ENCODE measurements around the gene IFNLR1.

IFNLR1 gene

DNA sequence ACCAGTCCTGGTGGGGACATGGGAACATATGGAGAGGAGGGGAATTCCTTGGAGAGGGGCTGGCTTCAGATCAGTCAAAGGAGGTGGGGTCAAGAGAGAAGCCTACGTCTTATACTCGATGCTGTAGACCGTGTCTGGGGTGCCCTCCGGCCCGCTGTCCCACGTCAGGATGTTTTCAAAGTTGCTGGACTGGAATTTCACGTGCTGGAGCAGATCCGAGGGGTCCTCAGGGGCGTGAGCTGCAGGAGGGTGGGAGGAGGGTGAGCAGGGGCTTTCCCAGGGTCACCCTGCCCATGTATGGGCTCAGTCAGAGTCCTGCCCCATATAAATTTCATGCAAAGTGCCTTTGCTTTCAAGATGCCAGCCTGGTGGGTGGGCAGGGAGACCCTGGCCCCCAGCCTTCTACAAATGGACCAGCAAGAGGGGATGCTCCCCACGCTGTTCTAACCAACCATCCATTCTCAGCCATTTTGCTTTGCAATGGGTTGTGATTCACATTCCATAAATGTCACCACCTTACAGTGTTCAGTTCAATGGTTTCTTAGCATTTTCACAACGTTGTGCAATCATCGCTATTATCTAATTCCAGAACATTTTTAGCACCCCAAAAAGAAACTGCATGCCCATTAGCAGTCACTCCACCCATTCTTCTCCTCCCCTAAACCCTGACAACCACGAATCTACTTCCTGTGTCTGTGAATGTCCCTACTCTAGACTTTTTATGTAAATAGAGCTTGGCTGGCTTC is 48.4 kb downstream of the IFNLR1 start:
- Histone ChIP-seq H3K27ac (ENCODE audit: insufficient read depth, low read depth, low read length, poor library complexity, severe bottlenecking) (no peak overlapping the region), H3K36me3 (ENCODE audit: control insufficient read depth, insufficient read depth, low read length) (no peaks in the 10 kb centered on the region), H3K4me1 (ENCODE audit: control insufficient read depth, insufficient read depth, low read length) (no peaks in the 10 kb centered on the region), H3K4me3 (ENCODE audit: insufficient read depth, low read depth, low read length) (no peak overlapping the region), H3K9me3 (ENCODE audit: control insufficient read depth, low read length) (no peaks in the 10 kb centered on the region), H3K27me3 (ENCODE audit: control insufficient read depth, insufficient read depth, low read length, poor library complexity, severe bottlenecking) (no peaks in the 10 kb centered on the region)
- WGBS, 2 experiments = 86 to 87% methylated on average over 13 of the region's 13 CpGs

DNA sequence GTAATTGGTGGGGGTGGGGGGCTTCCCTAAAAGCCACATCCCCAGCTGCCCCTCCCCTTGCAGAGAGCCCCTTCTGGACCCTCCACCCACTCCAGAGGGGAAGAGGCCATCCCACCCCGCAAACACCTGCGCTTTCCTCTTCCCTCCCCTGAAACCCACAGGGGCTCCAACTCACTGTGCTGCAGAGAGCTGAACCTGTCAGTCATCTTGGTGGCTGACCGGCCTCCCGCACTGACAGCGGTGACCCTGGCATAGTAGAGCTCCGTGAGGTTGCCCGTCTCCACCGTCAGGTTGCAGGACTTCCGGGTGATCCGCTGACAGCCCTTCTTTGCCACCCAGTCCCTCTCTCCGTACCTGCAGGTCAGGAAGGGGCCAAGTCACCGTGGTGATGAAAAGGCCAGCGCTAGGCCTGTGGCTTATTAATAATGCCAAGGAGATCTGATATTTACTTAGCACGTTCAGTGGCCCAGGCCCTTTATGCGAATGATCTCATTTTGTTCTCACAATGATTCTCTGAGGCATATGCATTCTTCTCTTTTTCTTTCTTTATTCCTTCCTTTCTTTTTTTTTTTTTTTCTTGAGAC is 50.0 kb downstream of the IFNLR1 start:
- H3K4me3 ChIP-seq (ENCODE audit: insufficient read depth, low read depth, low read length) = no peak overlapping the region
- no peak overlapping the region for H3K27ac ChIP-seq (ENCODE audit: insufficient read depth, low read depth, low read length, poor library complexity, severe bottlenecking)
- 83 to 86% methylated on average over 15 of the region's 15 CpGs for WGBS, 2 experiments
- H3K27me3 ChIP-seq (ENCODE audit: control insufficient read depth, insufficient read depth, low read length, poor library complexity, severe bottlenecking) = no peaks in the 10 kb centered on the region
- H3K36me3 ChIP-seq (ENCODE audit: control insufficient read depth, insufficient read depth, low read length) = no peaks in the 10 kb centered on the region
- H3K9me3 ChIP-seq (ENCODE audit: control insufficient read depth, low read length) = no peaks in the 10 kb centered on the region
- no peaks in the 10 kb centered on the region for H3K4me1 ChIP-seq (ENCODE audit: control insufficient read depth, insufficient read depth, low read length)

DNA sequence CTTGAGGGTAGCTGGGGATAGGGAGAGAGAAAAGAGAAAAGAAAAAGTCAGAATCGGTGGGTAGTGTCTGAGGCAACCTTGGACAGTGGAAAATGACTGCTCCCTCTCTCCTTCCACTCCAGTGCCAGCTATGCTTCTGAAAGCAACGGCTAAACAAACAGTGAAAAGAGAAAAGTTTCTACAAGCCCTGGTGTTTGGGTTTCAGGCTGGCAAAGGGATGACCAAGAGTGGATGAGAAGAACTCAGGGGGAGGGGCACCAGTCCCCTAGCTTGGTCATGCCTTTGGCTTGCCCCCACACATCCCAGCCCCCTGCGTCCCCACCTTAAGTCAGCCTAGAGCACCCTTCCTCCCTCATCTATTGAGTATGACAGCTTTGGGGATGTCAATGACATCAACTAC is 52.7 kb downstream of the IFNLR1 start:
- WGBS, 2 experiments = 88 to 95% methylated on average over 3 of the region's 3 CpGs
- peaks cover 2% of the 10 kb centered on the region for H3K9me3 ChIP-seq (ENCODE audit: control insufficient read depth, low read length)

DNA sequence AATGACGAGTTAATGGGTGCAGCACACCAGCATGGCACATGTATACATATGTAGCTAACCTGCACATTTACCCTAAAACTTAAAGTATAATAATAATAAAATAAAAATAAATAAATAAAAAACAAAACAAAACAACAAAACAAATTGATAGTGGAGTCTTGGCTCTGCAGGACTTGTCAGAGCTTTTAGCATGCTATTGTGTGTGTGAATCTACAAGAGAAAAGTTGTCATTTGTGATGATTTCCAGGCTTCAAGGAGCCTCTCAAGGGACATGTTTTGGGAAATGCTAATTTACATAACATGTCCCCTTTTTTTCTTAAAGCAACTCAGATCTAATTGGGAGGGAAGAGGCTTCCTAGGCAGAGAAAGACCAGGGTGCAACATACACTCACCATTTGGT is 53.3 kb downstream of the IFNLR1 start:
- H3K9me3 ChIP-seq (ENCODE audit: control insufficient read depth, low read length) = peaks cover 2% of the 10 kb centered on the region
- no peaks in the 10 kb centered on the region for H3K4me1 ChIP-seq (ENCODE audit: control insufficient read depth, insufficient read depth, low read length)
- H3K27ac ChIP-seq (ENCODE audit: insufficient read depth, low read depth, low read length, poor library complexity, severe bottlenecking) = no peak overlapping the region
- H3K36me3 ChIP-seq (ENCODE audit: control insufficient read depth, insufficient read depth, low read length) = no peaks in the 10 kb centered on the region
- H3K27me3 ChIP-seq (ENCODE audit: control insufficient read depth, insufficient read depth, low read length, poor library complexity, severe bottlenecking) = no peaks in the 10 kb centered on the region
- no peak overlapping the region for H3K4me3 ChIP-seq (ENCODE audit: insufficient read depth, low read depth, low read length)
- no CpG with 5 or more reads among the region's 1 CpG for WGBS, 2 experiments

More for the DNA sequence above, 52.7 kb downstream of the IFNLR1 start:
- H3K4me3 ChIP-seq (ENCODE audit: insufficient read depth, low read depth, low read length) = no peak overlapping the region
- H3K4me1 ChIP-seq (ENCODE audit: control insufficient read depth, insufficient read depth, low read length) = no peaks in the 10 kb centered on the region
- H3K27me3 ChIP-seq (ENCODE audit: control insufficient read depth, insufficient read depth, low read length, poor library complexity, severe bottlenecking) = no peaks in the 10 kb centered on the region
- no peaks in the 10 kb centered on the region for H3K36me3 ChIP-seq (ENCODE audit: control insufficient read depth, insufficient read depth, low read length)
- H3K27ac ChIP-seq (ENCODE audit: insufficient read depth, low read depth, low read length, poor library complexity, severe bottlenecking) = no peak overlapping the region

DNA sequence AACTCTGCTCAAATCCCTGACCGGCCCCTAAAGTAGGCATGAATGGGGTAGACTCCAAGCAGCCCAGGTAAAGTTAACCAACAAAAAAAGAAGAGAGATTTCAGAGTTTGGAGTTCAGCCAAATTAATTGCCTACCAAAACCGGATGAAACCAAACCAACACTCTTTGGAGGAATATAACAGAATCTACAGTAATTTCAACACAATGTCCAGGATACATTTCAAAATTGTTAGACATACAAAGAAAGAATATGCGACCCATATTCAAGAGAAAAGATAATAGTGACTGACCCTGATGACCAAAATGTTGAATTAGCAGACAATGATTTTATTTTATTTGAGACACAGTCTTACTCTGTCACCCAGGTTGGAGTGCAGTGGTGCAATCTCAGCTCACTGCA is 56.7 kb downstream of the IFNLR1 start:
- Histone ChIP-seq H3K9me3 (ENCODE audit: control insufficient read depth, low read length) (peaks cover 2% of the 10 kb centered on the region), H3K36me3 (ENCODE audit: control insufficient read depth, insufficient read depth, low read length) (no peaks in the 10 kb centered on the region), H3K4me1 (ENCODE audit: control insufficient read depth, insufficient read depth, low read length) (no peaks in the 10 kb centered on the region), H3K27me3 (ENCODE audit: control insufficient read depth, insufficient read depth, low read length, poor library complexity, severe bottlenecking) (no peaks in the 10 kb centered on the region), H3K27ac (ENCODE audit: insufficient read depth, low read depth, low read length, poor library complexity, severe bottlenecking) (no peak overlapping the region), H3K4me3 (ENCODE audit: insufficient read depth, low read depth, low read length) (no peak overlapping the region)
- WGBS, 2 experiments = 91 to 92% methylated on average over 3 of the region's 3 CpGs

DNA sequence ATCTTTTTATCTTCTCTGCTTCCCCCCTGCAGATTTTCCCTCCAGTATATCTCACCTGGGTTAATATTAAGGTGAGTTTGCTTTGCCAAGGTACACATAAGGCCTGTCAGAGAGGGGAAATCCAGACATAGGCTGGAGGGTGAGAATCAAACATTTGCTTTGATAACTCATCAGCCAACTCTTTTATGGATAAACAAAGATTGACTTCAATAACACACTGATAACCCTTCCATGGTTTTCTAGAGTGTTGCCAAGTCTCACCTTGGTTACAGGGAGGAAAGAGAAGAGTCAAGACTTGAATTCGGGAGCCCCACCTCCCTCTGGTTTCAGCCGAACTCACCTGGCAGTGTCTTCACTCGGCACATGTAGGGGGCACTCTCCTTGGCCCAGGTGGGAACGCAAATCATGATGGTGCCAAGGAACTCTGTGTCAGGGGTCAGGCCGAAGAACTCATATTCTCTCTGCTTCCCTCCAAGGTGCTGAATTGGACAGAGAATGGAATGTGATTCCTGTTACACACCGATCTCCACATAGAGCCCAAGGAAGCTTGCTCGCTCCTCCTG is 59.2 kb downstream of the IFNLR1 start:
- Histone ChIP-seq H3K4me1 (ENCODE audit: control insufficient read depth, insufficient read depth, low read length) (no peaks in the 10 kb centered on the region), H3K4me3 (ENCODE audit: insufficient read depth, low read depth, low read length) (no peak overlapping the region), H3K36me3 (ENCODE audit: control insufficient read depth, insufficient read depth, low read length) (no peaks in the 10 kb centered on the region), H3K27ac (ENCODE audit: insufficient read depth, low read depth, low read length, poor library complexity, severe bottlenecking) (no peak overlapping the region), H3K27me3 (ENCODE audit: control insufficient read depth, insufficient read depth, low read length, poor library complexity, severe bottlenecking) (no peaks in the 10 kb centered on the region), H3K9me3 (ENCODE audit: control insufficient read depth, low read length) (peaks cover 2% of the 10 kb centered on the region)
- WGBS, 2 experiments = 85% methylated on average over 7 of the region's 7 CpGs

- no peaks in the 10 kb centered on the region for H3K4me1 ChIP-seq (ENCODE audit: control insufficient read depth, insufficient read depth, low read length)
- H3K36me3 ChIP-seq (ENCODE audit: control insufficient read depth, insufficient read depth, low read length) = no peaks in the 10 kb centered on the region
- H3K4me3 ChIP-seq (ENCODE audit: insufficient read depth, low read depth, low read length) = no peak overlapping the region
- WGBS, 2 experiments = 82 to 89% methylated on average over 3 of the region's 3 CpGs
- H3K9me3 ChIP-seq (ENCODE audit: control insufficient read depth, low read length) = peaks cover 2% of the 10 kb centered on the region
- no peaks in the 10 kb centered on the region for H3K27me3 ChIP-seq (ENCODE audit: control insufficient read depth, insufficient read depth, low read length, poor library complexity, severe bottlenecking)
- H3K27ac ChIP-seq (ENCODE audit: insufficient read depth, low read depth, low read length, poor library complexity, severe bottlenecking) = no peak overlapping the region
Measured at GRCh38 chr1:24127134-24127800, 59.8 kb downstream of the IFNLR1 start.

GRCh38 chr1:24126672-24127023 is 60.4 kb downstream of the IFNLR1 start:
- Histone ChIP-seq H3K36me3 (ENCODE audit: control insufficient read depth, insufficient read depth, low read length) (no peaks in the 10 kb centered on the region), H3K27ac (ENCODE audit: insufficient read depth, low read depth, low read length, poor library complexity, severe bottlenecking) (no peak overlapping the region), H3K27me3 (ENCODE audit: control insufficient read depth, insufficient read depth, low read length, poor library complexity, severe bottlenecking) (no peaks in the 10 kb centered on the region), H3K4me3 (ENCODE audit: insufficient read depth, low read depth, low read length) (no peak overlapping the region), H3K4me1 (ENCODE audit: control insufficient read depth, insufficient read depth, low read length) (no peaks in the 10 kb centered on the region), H3K9me3 (ENCODE audit: control insufficient read depth, low read length) (peaks cover 2% of the 10 kb centered on the region)
- WGBS, 2 experiments = 84 to 95% methylated on average over 3 to 4 of the region's 5 CpGs

GRCh38 chr1:24126018-24126671 is 60.9 kb downstream of the IFNLR1 start:
- WGBS, 2 experiments = 78 to 81% methylated on average over 5 to 6 of the region's 6 CpGs
- Histone ChIP-seq H3K36me3 (ENCODE audit: control insufficient read depth, insufficient read depth, low read length) (no peaks in the 10 kb centered on the region), H3K27ac (ENCODE audit: insufficient read depth, low read depth, low read length, poor library complexity, severe bottlenecking) (no peak overlapping the region), H3K9me3 (ENCODE audit: control insufficient read depth, low read length) (peaks cover 2% of the 10 kb centered on the region), H3K4me3 (ENCODE audit: insufficient read depth, low read depth, low read length) (no peak overlapping the region), H3K4me1 (ENCODE audit: control insufficient read depth, insufficient read depth, low read length) (no peaks in the 10 kb centered on the region), H3K27me3 (ENCODE audit: control insufficient read depth, insufficient read depth, low read length, poor library complexity, severe bottlenecking) (no peaks in the 10 kb centered on the region)

- H3K36me3 ChIP-seq (ENCODE audit: control insufficient read depth, insufficient read depth, low read length) = no peaks in the 10 kb centered on the region
- H3K9me3 ChIP-seq (ENCODE audit: control insufficient read depth, low read length) = no peaks in the 10 kb centered on the region
- 91 to 94% methylated on average over 3 to 4 of the region's 4 CpGs for WGBS, 2 experiments
- H3K27ac ChIP-seq (ENCODE audit: insufficient read depth, low read depth, low read length, poor library complexity, severe bottlenecking) = no peak overlapping the region
- no peak overlapping the region for H3K4me3 ChIP-seq (ENCODE audit: insufficient read depth, low read depth, low read length)
- no peaks in the 10 kb centered on the region for H3K4me1 ChIP-seq (ENCODE audit: control insufficient read depth, insufficient read depth, low read length)
- no peaks in the 10 kb centered on the region for H3K27me3 ChIP-seq (ENCODE audit: control insufficient read depth, insufficient read depth, low read length, poor library complexity, severe bottlenecking)
Measured at GRCh38 chr1:24125456-24125855, 61.6 kb downstream of the IFNLR1 start.
